Mucosa of descending colon (tissue), 3 donors: Measurements from ENCODE around the gene NFKBIL1. TPM values are rescaled to one million over a fixed set of nuclear protein-coding genes. Genes with fewer than 3 reads are reported as not detected.

Experiments
- ATAC-seq: fragments of 200-7000 bp; cut with Tn5 transposase; one replicate; pipeline ENCODE4 v1.9.1; 2020; ENCODE audit warnings: mild to moderate bottlenecking, moderate library complexity
- DNase-seq, 3 donors: peaks; one replicate each; pipeline ENCODE4 v3.0.0-alpha.2; 2020
- H3K36me3 ChIP-seq: fragments of 200-600 bp; one replicate; pipeline ENCODE4 v1.8.0; 2021; ENCODE audit warnings: low read depth, mild to moderate bottlenecking
- H3K4me1 ChIP-seq: fragments of 200-600 bp; one replicate; pipeline ENCODE4 v1.8.0; 2021; ENCODE audit warnings: low read depth, mild to moderate bottlenecking
- H3K4me3 ChIP-seq: fragments of 200-600 bp; one replicate; pipeline ENCODE4 v1.8.0; 2021; ENCODE audit warnings: mild to moderate bottlenecking
- H3K9me3 ChIP-seq: fragments of 200-600 bp; one replicate; pipeline ENCODE4 v1.8.0; 2021; ENCODE audit warnings: mild to moderate bottlenecking
- CTCF ChIP-seq: fragments of 200-600 bp; IDR thresholded peaks from one replicate; pipeline ENCODE4 v1.8.0; 2022; ENCODE audit warnings: antibody characterized with exemption, mild to moderate bottlenecking
- intact Hi-C, 2 donors: fragments of 100-400 bp; cut with DNase I in 1 of 2; cut with micrococcal nuclease in 1 of 2; formaldehyde crosslinking; loops; one replicate each; pipeline versions ENCODE4 v1.11.0 to v1.11.1; 2022; cut with DNase I, micrococcal nuclease
- total RNA-seq, 3 donors: library from RNA; stranded (reverse); fragmentation: NEBNext Ultra II Directional in 2 of 3; extraction: Animal tissue kit (Norgen Biotek cat#: 25700) in 2 of 3; gene quantifications; one replicate each; pipeline versions ENCODE4 v1.2.1 to v1.2.4, GENCODE V29; 2021 to 2023
- donor health status: DM: no; HTN: no; CAD: no; lungs with moderate emphysema.
- donor health status: DM: no; HTN: no; CAD: no.
- donor health status: DM: no; HTN: yes; CAD: no.

Gene NFKBIL1
- total RNA-seq, 3 donors from 2014 or later: 15.8 to 27.8 (median 18.3) TPM

GRCh38 chr6:31531771-31532643 lies 15.4 kb upstream of the NFKBIL1 start:
- ATAC-seq: no peak
- Histone ChIP-seq H3K4me1 (no peaks in the 10 kb centered on the region), H3K36me3 (peaks cover 31% of the 10 kb centered on the region), H3K4me3 (no peak overlapping the region), H3K9me3 (no peaks in the 10 kb centered on the region)
- no peak for DNase-seq
- intact Hi-C loops: no loop called here
- no peak for TF ChIP-seq CTCF

GRCh38 chr6:31532644-31533454 lies 14.6 kb upstream of the NFKBIL1 start:
- intact Hi-C loops: no loop called here
- TF ChIP-seq CTCF: no peak
- Histone ChIP-seq H3K4me1 (no peaks in the 10 kb centered on the region), H3K36me3 (peaks cover 39% of the 10 kb centered on the region), H3K9me3 (no peaks in the 10 kb centered on the region), H3K4me3 (no peak overlapping the region)
- ATAC-seq (no peak), DNase-seq (no peak)

DNA sequence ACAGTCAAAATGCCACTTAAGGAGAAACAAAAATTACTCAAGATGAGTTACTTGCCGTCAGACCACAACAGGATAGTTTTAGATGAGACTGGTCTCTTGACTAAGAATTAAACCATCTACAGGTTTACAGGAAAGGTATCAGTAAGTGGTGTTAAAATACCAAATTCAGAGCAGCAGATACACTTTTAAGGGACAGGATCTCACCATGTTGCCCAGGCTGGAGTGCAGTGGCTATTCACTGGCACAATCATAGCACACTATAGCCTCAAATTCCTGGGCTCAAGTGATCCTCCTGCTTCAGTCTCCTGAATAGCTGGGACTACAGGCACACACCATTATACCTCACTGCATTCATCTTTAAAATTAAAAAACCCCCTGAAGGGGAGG lies 14.0 kb upstream of the NFKBIL1 start:
- intact Hi-C loops: no loop called here

GRCh38 chr6:31534011-31534410 lies 13.4 kb upstream of the NFKBIL1 start:
- peaks cover 50% of the 10 kb centered on the region for H3K36me3 ChIP-seq
- TF ChIP-seq CTCF: no peak
- intact Hi-C loops: no loop called here

More for the DNA sequence above, 14.0 kb upstream of the NFKBIL1 start:
- no peak for TF ChIP-seq CTCF
- Histone ChIP-seq H3K4me3 (no peak overlapping the region), H3K9me3 (no peaks in the 10 kb centered on the region), H3K4me1 (no peaks in the 10 kb centered on the region), H3K36me3 (peaks cover 44% of the 10 kb centered on the region)
- DNase-seq (no peak), ATAC-seq (no peak)

DNA sequence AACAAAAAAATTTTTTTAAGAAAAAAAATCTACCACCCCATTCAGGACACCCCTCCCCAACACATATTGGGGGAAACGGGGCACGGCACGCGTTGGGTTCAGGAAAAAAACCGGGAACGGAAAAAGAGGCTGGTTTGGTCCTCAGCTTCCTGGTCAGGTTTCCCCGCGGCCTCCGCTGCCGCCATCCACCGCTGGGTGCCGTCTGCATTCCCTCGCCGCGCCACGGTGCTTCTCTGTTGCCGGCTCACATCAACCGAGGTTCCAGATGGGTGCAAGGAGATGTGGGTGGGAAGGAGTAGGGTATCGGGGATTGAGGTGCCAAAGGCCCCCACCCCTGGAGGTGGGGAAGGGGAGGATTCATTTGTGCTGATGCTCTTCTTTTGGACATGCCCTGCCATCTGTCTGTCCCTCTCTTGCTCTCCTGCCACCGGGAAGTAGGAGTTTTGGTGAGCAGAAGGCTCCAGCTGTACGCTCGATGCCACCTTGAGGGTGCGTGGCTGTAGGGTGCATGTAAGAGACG lies 12.8 kb upstream of the NFKBIL1 start:
- Histone ChIP-seq H3K4me3 (no peak overlapping the region), H3K9me3 (no peaks in the 10 kb centered on the region), H3K36me3 (peaks cover 53% of the 10 kb centered on the region), H3K4me1 (peaks cover 11% of the 10 kb centered on the region)
- TF ChIP-seq CTCF: no peak
- no peak for ATAC-seq
- intact Hi-C loops: no loop called here
- DNase-seq: no peak

More at GRCh38 chr6:31534011-31534410, 13.4 kb upstream of the NFKBIL1 start:
- H3K4me1 ChIP-seq: peaks cover 5% of the 10 kb centered on the region
- ATAC-seq (no peak), DNase-seq (no peak)
- H3K9me3 ChIP-seq: no peaks in the 10 kb centered on the region
- H3K4me3 ChIP-seq: no peak overlapping the region
